ENCODE measurements around the gene ATP4A.

The ATP4A gene

GRCh38 chr19:35549174-35549788, 14.2 kb downstream of the ATP4A start:
- DNase-seq = peak; percentile 46

GRCh38 chr19:35546532-35546931, 16.9 kb downstream of the ATP4A start:
- DNase-seq = no peak

DNA sequence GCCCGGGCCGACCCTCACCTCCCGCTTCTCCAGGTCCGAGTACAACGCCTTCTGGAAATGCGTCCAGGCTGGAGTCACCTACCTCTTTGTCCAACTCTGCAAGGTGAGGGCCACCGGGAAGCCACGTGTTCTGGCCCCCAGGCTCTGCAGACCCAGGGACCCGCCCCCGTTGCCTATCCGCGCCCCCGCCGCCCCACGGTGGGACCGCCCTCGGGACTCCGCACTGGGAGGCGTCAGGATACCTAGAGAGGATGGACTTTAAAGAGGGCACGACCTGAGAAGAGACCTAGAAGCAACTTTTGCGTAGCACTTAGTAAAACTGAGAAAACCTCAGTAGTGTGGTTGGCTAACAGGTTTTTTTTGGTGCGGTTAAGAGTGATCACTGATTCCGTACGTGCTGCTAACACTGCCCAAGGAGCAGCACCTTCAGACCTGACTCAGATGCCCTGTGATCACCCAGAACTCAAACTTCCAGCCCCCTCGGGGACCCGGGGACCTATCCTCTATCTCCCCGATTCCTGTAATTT, 17.5 kb downstream of the ATP4A start:
- DNase-seq = peak; percentile 50

GRCh38 chr19:35545001-35545854, 18.2 kb downstream of the ATP4A start, which contains the start of gene TMEM147:
TMEM147 (plus strand) TSS chr19:35545626; CDS start chr19:35545740, 114 bp downstream.
- DNase-seq = peak; percentile 94

DNA sequence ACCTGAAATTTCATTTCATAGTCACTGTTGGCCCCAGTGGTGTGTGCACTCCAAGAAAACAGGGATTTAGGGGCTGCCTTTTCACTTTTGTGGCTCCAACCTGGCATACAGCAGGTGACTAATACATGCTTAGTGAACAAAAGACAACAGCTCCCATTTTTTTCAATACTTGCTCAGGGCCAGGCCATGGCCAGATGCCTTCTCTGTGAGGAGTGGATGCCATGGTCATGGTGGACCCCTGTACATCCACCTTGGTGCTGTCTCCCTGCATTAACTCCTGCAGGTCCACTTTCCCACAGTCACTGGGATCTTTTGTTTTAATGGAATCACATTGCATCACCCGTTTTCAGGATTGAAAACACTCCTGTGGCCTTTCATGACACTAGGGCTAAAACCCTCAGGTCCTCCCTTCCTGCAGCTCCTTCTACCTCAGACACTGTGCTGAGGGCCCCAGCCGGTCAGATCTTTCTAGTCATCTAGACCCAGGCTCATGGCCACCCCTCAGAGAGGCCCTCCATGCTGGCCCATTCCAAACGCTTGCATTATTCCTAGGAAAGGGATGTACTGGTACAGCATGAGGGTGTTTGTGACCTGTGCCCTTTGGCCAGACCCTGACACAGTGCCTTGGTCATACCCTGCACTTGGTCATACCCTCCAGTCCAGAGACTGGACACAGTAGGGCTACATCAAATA, 19.2 kb downstream of the ATP4A start:
- no peak for DNase-seq

DNA sequence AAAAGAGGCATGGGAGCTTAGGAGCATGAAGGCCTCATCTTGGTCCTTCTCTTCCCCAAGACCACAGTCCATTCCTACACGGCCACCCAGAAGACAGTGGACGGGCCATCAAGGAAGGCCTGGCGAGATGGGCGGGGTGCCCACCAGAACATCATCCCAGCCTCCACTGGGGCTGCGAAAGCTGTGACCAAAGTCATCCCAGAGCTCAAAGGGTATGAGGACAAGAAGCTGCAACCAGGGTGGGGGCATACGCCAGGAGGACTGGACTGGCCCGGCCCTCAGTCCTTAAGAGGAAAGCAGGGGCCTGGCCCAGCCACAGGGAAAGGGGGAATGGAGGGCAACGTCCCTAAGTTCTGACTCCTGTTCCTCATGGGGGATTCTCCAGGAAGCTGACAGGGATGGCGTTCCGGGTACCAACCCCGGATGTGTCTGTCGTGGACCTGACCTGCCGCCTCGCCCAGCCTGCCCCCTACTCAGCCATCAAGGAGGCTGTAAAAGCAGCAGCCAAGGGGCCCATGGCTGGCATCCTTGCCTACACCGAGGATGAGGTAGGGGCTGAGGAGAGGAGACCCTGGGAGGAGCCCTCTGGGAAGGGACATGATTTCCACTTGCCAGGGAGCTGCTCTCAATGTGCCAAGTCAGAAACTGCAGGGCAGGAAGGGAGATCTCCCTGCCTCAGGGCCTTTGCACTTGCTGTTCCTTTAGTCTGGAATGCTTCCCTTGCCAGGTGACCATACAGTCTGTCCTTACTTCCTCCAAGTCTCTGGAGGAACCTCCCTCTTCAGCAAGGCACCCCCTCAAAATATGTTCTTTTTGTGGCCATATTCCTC, 20.0 kb downstream of the ATP4A start:
- no peak for DNase-seq

- no peak for DNase-seq
These were observed 21.2 kb downstream of the ATP4A start for GRCh38 chr19:35542209-35542608.

DNA sequence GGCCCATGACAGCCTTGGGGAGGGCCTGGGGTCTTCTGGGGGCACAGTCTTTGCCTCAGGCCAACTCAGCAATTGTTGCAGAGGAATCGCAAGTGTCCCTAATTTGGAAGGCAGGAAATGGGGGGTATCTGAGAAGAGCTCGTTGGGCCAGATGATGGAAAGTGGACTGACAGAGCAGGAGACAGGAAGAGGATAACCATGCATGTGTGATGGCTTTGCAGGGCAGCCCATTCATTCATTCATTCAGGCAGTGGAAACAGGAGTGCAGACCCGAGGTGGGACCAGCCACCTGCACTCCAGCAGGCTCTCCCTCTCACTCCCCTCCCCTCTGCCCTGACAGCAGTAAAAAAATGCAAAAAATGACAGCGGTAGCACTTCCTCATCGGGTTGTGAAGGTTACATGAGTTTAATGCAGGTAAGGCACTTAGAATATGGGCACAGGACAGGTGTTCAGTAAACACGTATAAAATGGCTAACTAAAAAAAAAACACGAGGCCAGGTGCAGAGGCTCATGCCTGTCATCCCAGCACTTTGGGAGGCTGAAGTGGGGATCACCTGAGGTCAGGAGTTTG, 23.0 kb downstream of the ATP4A start:
- no peak for DNase-seq

DNA sequence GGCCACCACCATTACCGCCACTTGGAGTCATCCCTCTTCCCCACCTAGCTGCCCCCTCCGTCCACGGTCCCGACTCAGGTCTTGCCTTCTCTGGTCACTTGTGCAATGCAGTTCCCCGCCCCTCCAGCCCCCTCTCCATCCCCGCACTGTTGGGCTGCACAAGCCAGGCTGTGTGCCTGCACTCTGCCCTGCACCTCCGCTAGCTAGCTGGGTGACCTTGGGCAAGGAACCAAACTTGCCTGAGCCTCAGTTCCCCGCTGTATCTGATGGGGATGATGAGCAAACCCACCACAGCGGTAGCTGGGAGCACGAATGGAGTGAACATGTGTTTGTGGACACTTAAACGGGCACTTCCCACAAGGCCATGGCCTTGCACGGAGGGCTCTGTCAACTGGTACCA, 23.6 kb downstream of the ATP4A start:
- no peak for DNase-seq

DNA sequence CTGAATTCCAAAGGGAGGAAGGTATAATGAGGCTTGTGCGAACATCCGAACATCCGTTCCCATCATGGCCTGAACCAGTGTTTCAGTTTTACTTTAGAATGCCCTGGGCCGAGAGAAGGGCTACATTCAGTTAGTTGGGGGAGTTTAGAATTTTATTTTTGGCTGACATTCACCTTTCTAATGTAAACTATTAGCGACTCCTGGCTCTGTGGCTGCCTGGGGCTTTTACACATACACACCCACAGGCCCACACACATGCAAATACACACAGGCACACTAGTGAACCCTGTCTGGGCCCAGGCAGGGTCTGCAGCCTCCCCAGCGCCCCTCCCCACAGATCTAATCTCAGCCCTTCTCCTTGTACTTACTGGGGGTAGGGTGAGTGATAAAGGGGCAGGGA, 24.1 kb downstream of the ATP4A start:
- DNase-seq = no peak

- DNase-seq = no peak
These were observed 28.5 kb downstream of the ATP4A start for GRCh38 chr19:35534803-35535480.

DNA sequence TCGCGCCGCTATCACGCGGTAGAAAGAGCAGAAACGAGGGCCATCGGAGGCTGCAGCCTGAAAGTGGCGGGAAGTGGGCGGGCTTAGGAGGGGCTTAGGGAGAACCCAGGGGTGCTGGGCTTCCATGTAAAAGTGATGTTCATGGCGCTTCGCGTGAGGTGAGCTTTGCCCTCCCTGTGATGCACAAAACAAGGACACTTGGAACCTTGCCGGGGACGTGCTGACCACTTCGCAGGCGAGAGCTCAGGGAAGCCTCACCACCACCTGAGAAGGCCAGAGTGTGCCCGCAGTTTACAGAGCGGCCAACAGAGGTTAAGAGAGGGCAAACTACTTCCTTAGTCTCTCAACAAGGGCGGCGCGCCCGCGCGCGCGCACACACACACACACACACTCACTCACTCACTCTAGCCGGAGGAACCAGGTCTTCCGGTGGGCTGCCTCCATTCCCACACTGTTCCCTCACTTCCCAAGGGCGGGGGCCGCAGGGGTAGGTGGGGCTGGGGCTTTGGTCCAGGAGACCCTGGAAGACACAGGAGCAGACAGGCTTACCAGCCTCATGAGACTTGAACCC, 29.6 kb downstream of the ATP4A start:
- no peak for DNase-seq

DNA sequence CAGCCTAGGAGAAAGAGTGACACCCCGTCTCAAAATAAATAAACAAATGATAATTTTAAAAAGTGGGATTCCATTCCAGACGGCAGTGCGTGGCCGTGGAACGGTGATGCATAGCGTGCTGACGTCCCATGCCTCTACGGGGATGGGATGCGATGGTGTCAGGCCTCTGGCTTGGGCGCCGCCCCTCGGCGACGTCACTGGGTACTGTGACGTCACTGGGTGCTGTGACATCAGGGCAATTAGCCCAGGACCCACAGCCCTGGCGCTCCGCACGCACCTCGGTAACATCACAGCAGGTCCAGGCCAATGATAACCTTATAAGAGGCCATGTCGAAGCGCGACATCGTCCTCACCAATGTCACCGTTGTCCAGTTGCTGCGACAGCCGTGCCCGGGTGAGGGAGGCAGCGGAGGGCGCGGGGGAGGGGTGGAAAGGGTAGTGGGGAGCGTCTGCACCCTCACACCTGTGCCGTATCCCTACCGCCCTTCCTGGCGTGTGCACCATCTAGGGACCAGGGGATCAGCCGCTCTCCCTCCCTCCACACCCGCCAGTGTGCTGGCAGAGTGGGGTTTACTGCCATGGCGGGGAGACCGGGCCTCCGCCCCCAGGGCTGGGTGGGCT, 30.1 kb downstream of the ATP4A start, which contains the start of gene GAPDHS:
TSS of gene GAPDHS (plus strand) at position 256 of the 621 bp plus-strand sequence. CDS start at position 328, 72 bp downstream.
- DNase-seq = no peak

- DNase-seq = no peak
These were observed 32.2 kb downstream of the ATP4A start for GRCh38 chr19:35531291-35531690.

GRCh38 chr19:35529241-35530218, 33.9 kb downstream of the ATP4A start:
- DNase-seq = no peak

DNA sequence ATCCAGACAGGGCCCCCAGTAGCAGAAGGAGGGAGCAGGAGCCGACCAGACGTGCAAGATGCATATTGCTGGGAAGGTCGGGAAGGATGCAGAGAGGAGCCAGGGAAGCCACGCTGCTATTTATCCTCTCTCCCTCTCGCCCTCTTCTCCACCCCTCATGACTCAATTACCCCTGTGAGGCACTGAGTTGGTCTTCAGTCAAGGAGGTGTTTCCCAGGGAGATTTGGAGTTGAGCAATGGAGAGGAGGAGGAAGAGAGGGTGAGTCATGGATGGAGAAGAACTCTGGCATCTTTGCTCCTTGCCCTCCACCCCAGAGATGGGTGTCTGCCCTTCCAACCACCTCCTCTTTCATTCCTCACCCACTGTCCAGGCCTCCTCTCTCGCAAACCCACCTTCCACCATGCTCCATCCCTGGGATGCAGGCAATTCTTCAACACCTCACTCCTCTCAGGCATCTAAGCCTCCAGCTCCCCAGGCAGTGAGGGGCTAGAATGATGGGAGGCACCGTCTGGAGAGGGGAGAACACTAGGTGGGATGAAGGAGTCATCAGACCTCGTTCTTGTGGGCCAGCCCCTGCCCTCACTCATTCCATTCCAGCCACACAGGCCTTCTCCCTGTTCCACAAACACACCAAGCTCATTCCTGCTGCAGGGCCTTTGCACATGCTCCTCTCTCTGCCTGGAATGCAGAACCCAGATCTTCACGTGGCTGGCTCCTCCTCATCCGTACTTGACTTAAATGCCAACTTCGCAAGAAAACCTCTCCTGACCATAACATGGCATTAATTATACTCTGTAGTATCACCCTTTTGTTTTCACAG, 35.0 kb downstream of the ATP4A start, which contains the start of gene SBSN:
TSS of gene SBSN (minus strand) at position 94 of the 821 bp plus-strand sequence. CDS start at position 64, 30 bp downstream.
- DNase-seq = no peak

DNA sequence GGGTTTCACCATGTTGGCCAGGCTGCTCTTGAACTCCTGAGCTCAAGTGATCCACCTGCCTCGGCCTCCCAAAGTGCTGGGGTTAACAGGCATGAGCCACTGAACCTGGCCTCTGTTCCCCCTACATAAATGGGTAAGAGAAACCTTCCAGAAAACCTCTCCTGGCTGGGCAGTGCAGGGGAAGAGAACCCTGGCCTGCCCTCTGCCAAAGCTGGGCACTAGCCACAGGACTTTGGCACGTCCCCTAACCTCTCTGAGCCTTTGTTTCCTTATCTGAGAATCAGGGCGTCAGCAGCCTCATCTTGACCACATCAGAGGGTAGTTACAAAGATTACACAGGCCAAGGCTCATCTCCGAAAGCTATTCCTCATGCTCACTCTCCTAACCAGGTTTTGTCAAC, 37.6 kb downstream of the ATP4A start:
- DNase-seq = no peak

GRCh38 chr19:35524181-35524837, 39.1 kb downstream of the ATP4A start:
- no peak for DNase-seq
